CD4-positive, alpha-beta T cell treated with Interleukin-15 for 4 hours (primary cell): Measurements from ENCODE around the gene GOLIM4.
"Not testable (repeated sequence)": the region's sequence is repeated elsewhere in the genome, so short reads cannot be mapped to it uniquely, and the experiment has no call there.

Experiments
- DNase-seq: peaks from one replicate; pipeline ENCODE4 v3.0.0-alpha.2; 2020; ENCODE audit warnings: low spot score

The GOLIM4 gene, protein sequence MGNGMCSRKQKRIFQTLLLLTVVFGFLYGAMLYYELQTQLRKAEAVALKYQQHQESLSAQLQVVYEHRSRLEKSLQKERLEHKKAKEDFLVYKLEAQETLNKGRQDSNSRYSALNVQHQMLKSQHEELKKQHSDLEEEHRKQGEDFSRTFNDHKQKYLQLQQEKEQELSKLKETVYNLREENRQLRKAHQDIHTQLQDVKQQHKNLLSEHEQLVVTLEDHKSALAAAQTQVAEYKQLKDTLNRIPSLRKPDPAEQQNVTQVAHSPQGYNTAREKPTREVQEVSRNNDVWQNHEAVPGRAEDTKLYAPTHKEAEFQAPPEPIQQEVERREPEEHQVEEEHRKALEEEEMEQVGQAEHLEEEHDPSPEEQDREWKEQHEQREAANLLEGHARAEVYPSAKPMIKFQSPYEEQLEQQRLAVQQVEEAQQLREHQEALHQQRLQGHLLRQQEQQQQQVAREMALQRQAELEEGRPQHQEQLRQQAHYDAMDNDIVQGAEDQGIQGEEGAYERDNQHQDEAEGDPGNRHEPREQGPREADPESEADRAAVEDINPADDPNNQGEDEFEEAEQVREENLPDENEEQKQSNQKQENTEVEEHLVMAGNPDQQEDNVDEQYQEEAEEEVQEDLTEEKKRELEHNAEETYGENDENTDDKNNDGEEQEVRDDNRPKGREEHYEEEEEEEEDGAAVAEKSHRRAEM

DNA sequence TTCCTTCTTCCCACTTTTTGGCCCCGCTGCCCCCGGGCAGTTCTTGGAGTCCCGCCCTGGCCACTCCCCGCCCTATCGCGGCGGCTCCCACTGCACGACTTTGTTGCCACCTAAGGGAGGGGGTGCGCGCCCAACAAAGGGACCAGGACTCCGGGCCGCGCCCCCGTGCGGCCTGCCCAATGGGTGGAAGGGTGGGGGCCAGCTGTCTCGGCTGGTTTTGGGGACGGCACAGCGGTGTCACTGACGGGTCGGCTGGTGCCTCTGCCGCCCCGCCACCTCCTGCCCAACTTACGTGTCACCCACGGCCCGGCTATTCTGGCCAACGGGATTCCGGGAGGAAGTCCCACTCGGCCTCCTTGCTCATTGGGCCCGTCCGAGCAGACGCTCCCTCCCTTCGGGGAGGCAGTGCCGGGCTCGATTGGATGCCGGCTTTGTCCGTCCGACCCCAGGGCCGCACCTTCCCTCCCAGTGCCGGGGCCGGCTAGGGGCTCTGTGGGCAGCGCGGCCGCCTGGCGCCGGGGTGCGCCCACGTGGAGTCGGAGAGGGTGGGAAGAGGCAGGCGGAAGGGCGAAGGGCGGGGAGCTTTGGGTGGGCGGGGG, at the start of gene GOLIM4:
GOLIM4 (minus strand) TSS at position 314 of the 599 bp plus-strand sequence. CDS start 639 bp downstream, outside the sequence.
- peak; percentile 42 for DNase-seq

DNA sequence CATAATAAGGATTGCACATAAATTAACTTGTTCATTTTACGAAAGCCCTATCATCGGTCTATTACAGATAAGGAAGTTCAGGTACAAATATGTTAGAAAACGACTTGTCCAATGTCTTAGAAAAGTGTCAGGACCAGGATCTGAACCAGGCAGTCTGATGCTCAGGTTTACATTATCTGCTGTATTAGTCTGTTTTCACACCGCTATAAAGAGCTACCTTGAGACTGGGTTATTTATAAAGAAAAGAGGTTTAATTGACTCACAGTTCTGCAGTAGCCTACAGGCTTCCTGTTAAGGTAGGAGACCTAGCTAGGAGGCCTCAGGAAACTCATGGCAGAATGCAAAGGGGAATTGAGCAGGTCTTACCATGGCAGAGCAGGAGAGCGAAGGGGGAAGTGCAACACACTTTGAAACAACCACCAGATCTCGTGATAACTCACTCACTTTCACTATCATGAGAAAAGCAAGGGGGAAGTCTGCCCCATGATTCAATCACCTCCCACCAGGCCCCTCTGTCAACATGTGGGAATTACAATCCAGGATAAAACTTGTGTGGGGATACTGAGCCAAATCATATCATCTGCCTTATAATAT, 45.8 kb upstream of the GOLIM4 start:
- DNase-seq, result no peak

DNA sequence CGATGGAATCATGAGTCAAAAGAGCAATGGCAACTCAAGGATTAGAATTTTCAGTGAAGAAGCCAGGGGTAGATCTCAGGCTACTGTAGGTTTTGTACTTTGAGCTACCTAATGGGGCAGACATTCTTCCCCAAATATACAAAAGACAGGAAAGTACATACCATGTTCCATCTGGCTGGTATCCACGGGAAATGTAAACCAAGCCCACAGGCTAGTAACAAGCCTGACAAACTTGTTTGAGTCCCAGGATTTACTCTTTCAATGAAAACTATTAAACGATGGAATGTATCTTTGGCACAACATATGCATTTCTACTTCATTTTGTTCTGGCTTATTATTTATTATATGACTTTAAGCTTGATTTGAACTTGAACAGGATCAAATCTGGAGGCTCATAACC, 44.2 kb upstream of the GOLIM4 start:
- DNase-seq, result no peak

DNA sequence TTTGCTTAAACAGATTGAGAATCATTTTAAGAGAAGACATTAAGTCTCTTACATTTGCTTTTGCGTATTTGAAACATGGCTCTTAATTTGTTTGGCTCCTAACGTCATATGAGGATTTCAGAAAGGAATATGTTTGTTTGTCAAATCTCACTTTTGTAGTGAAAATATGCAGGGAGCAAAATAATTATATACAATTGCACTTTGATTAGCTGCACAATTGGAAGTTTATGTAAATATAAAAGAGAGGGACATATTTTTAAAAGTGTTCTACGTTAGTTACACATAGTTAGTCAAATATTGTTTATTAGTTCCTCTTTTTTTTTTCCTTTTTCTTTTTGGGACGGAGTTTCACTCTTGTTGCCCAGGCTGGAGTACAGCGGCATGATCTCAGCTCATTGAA, 42.7 kb upstream of the GOLIM4 start:
- DNase-seq, result no peak

DNA sequence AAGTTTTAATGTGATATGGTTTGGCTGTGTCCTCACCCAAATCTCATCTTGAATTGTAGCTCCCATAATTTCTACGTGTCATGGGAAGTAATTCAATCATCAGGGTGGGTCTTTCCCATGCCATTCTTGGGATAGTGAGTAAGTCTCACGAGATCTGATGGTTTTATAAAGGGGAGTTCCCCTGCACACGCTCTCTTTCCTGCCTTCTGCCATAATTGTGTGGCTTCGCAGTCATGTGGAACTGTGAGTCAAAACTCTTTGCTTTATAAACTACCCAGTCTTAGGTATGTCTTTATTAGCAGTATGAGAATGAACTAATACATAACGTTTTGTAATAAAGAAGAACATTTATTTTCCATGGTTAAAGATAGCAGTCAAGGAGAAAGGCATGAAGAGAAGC, 39.2 kb upstream of the GOLIM4 start:
- DNase-seq, result no peak

DNA sequence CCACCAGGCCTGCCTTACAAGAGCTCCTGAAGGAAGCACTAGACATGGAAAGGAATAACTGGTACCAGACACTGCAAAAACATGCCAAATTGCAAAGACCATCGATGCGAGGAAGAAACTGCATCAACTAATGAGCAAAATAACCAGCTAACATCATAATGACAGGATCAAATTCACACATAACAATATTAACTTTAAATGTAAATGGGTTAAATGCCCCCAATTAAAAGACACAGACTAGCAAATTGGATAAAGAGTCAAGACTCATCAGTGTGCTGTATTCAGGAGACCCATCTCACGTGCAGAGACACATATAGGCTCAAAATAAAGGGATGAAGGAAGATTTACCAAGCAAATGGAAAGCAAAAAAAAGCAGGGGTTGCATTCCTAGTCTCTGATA, 34.5 kb upstream of the GOLIM4 start:
- DNase-seq, result not testable (repeated sequence)

DNA sequence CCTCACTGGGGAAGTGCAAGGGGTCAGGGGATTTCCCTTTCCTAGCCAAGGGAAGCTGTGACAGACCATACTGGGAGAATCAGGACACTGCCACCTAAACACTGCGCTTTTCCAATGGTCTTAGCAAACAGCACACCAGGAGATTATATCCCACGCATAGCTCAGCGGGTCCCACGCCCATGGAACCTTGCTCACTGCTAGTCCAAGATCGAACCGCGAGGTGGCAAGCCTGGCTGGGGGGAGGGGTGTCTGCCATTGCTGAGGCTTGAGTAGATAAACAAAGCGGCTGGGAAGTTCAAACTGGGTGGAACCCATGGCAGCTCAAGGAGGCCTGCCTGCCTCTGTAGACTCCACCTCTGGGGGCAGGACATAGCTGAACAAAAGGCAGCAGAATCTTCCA, 32.7 kb upstream of the GOLIM4 start:
- DNase-seq, result not testable (repeated sequence)

DNA sequence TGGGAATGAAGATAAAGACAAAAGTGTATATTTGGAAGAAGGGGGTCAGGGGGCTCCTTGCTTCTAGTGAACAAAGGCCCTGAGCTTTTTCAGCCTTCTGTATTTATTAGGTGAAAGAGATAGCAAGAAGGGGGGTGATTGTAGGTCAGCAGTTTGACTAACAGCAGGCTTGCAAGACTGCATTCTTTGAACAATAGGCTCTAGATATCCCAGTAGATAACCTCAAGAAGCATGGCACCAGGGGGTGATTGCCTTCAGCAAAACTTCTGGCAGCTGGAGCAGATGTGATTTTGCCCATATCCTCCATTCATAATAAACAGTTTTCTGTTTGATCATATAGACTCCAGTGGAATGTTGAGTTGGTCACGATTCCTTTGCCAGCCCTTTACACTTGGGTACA, 31.7 kb upstream of the GOLIM4 start:
- no peak for DNase-seq

DNA sequence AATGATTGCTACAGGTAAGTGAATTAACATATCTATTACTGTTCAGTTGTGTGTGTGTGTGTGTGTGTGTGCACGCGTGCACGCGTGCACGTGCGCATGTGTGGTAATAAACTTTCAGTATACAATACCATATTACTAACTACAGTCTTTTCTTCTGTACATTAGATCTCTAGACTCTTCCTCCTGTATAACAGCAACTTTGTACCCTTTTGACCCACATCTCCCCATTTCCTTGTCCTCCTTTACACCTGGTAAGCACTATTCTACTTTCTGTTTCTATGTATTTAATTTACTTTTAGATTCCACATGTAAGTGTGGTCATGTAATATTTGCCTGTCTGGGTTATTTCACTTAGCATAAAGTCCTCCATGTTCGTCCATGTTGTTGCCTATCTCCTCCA, 29.1 kb upstream of the GOLIM4 start:
- no peak for DNase-seq

DNA sequence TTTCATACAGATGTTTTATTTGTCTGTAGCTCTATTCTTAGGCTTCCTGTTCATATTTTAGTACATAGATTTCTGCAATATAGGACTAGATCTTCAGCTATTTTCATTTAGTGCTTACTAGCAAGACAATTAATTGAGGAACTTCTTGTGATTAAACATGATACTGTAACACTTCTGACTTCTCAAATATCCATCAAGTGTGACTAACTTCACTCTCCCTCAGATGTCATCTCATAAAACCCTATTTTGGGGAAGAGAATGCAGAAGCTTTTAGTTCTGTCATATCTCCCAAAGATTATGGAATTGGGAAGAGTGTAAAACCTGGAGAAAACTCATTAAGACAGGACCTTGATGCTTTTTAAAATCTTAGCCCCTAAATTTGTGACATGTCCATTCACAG, 28.6 kb upstream of the GOLIM4 start:
- DNase-seq, result no peak

DNA sequence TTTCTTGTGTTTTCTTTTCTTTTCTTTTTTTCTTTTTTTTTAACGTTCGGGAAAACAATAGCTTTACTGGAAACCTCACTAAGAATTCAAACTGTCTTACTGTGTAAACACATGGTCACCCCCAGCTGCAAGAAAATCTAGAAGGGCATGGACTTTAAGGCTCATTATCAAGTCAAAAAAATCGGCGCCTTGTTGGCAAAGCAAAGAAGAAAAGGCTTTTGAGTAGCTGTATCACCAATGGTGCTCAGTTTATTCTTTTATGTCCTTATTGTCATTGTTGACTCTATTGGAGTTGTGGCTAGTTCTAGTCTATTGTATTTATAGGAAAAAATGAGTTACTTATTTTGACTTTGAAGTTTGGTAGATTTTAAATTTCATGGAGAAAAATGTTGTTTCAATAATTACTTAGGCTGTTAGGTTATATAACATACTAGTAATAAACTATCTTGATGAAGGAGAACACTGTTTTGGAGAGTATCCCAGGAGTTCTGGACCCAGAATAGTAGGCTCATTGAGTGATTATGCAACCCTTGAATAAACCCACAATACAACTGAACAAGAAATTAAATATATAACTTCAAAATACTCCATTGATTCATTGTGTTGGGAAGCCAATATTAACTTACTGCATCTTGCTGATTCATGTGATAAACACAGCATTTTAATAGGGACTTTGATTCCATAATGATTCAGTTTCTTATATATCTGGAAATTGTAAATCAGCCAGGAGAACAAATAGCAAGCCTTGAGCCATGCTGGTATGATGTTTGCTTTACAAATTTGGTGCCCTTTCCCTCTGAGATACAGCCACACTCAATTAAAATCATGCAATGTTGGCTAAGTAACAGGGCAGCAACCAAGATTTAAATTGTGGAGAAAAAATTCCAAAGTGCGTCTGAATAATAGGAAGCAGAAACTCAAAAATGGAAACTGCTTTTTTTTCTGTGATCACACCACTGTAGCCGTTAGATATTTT, 27.8 kb upstream of the GOLIM4 start:
- no peak for DNase-seq

DNA sequence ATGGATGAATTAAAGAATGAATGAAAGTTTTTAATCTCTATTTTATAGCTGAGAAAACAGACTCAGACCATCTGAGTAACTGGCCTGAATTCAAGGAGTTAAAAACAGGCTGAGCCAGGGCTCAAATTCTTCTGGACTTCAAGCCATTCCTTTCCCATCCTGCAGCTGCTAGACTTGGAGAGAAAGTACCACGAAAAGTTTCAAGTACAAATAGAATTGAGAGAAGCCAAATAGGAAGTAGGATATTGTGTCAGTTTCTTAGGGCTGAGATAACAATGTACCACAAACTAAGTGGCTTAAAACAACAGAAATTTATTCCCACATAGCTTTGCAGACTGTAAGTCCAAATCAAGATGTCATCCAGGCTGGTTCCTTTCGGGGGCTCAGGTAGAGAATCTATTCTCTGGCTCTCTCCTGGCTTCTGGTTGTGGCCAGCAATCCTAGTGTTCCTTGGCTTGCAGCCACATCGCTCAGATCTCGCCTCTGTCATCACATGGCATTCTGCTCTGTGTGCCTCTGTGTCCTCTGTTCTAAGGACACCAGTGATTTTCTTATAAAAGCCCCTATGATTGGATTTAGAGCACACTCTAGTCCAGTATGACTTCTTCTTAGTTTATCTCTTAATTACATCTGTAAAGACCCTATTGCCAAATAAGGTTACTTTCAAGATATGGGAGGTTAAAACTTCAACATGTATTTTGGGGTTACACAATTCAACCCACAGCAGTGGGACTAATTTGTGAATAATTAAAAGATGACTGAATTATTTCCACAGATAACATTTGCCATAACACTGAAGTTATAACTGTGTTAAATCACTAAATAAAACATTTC, 25.7 kb upstream of the GOLIM4 start:
- no peak for DNase-seq

DNA sequence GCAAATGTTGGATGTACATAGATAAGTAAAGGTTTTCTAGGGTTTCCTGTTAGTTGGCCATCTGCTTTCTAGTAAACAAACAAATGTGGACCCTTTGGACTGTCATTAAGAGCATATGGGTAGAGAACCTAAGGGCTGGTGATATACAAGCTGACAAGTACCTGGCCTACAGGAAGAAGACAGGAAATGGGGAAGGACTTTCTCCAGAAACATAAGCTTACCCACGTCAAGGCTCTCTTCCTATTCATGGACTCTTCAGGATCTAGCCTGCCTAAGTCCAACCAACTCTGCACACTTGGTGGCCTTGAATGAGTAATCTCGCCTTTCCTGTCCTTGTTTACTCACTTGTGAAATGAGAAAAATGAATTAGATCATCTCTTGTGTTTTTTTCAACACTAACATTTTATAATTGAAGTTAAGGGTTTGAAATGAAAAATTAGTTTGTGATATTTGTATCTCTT, 22.2 kb upstream of the GOLIM4 start:
- DNase-seq, result no peak

DNA sequence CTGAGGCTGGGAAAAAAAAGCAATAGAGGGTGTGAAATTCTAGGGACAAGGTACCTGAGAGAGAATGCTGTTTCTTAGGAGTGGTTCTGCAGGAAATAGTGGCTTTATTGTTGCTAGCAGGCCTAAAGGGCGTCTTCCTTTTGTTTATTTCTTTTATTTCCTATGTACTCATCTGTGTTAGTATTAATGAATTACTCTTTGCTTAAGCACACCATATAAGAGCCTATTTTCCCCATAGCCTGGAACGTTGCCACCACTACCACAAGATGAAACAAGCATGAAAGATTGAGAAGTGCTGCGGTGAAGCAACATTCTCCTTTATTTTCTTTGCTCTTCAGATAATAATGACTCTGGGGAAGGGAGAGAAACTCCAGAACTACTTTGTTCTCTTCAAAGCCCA, 21.3 kb upstream of the GOLIM4 start:
- DNase-seq, result no peak

DNA sequence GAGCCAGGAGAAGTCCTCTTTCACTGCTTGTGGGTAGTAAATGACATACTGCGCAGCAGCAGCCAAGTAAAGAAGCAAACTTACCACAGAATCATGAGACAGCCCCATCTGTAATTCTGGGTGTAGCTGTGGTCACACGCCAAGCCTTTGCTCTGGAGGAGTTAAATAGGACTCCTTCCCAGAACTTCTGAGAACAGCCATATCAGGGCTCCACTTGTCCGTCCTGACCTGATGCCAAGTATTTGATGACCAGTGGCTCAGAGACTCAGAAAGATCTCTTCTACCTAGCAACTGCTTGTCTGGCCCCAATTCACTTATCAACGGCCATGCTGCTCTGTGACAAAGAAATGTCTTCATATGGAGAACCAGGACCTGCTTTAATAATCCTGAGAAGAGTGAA, 20.6 kb upstream of the GOLIM4 start:
- DNase-seq, result no peak

DNA sequence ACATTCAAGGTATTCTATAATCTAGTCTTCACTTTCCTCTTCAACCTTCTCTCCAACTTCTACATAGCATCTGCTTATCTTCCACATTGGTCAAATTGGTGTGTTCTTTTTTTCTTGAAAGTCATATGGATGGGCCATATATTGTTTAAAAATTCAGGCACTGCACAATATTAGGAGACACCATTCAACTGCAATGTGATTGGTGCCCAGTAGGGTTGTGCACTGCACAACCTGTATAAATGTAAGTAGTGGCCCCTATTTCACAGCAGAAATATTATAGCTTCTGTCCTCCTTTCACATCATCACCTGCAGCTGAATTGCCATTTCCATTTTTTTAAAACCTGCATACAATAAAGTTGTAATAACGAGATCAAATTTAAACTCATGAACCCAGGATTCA, 18.1 kb upstream of the GOLIM4 start:
- no peak for DNase-seq

DNA sequence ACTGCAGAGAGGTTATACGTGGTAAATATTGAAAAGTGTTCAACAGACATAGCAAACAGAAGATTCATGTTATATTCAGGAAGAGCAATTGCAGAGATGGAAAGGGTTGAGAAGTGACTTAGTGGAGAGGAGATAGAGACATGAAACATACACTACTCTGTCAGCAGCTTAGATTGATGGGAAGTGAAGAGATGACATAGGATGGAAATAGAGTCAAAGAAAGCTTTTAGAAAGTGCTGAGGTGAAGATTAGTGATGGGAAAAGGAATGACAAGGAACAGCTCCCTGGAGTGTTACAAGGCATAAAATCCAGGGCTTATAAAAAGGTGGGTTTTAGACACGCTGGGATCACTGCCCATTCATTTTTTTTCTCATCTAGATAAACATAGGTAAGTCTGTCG, 17.2 kb upstream of the GOLIM4 start:
- DNase-seq, result no peak

DNA sequence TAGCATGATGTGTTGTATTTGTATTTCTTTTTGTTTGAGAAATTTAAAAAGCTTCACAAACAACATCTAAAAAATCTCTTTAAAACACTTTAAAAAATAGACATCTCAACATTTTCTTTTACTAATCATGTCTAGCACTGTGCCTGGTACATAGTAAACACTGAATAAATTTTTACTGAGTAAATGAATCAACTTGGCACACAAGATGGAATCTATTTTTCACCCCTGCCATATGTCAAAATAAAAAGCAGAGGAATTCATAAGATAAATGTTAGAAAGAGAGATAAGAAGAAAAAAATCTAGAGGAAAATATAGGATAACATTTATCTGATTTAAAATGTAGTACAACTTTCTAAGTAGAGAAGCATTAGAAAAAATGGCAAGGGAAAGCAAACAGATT, 8.6 kb upstream of the GOLIM4 start:
- no peak for DNase-seq

DNA sequence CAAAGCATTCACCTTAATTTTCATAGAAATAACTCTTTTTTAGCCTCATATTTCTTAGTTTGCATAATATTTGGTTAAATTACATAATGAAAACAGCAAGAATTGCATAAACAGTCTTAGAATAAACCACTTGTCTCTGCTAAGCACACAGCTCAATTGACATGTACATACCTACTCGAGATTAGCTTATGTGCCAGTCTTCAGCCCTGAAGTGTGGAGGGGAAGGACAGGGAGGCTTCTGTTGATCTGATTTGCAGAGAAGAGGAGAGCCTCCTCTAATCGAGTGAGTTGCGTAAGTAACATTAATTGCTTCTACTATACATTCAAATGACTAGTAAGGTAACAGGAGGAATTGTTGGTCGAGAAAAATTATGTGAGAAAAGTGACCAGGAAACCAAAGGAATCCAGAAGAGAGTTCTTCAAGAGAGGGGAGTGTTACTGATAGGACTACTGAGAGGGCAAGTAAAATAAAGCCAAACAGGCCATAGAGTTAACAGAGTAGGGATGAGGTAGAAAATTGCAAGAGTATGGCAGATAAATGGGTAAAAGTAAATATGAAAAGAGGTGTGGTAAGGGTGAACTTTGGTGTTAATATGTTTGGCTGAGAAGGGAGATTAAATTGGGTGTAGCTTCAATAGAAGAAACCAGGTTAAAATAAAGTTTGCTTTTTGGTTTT, 7.1 kb upstream of the GOLIM4 start:
- no peak for DNase-seq
